ENCODE measurements around the gene RPL3.

The RPL3 gene

DNA sequence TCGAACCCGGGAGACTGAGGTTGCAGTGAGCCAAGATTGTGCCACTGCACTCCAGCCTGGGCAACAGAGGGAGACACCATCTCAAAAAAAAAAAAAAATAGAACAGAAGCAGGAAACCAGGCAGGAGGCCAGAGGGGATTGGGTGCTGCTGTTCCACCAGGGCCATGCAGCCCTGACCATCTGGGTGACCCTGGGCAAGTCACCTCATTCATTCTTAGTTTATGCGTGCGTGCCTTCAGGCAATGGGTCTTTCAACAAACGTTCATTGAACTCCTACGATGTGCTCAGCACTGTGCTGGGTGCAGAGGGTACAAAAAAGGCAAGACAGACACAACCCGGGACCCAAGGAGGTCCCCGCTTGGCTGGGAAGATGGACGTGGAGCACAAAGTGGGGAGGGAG, 18.3 kb downstream of the RPL3 start:
- no peak for DNase-seq (ENCODE audit: low read depth in 2 of 2, low spot score in 1 of 2)

DNA sequence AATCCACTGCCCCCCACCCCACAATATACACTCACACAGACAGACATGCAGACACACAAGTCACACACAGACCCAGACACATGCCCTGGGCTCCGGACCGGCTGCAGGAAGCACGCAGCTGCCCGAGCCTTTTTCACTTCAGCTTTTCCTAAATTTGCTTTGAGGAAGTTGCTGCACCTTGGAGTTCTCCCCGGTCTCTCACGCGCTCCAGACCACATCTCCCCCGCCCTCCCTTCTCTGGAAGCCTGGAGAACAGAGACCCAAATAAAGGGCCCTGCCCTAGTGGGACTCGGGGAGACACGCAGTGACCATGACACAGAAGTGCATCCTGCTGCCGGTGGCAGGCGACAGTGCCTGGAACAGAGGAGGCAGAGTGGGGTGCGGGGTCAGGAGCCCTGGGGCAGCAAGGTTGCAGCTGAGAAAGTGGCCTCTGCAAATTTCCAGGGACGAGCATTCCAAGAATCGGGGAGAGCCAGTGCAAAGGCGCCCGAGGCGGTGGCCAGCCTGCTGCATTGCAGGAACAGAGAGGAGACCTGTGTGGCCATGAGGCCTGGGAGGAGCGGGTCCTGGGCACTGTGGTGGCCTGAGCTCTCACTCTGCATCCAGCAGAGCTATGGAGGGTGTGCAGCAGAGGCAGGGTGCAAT, 19.1 kb downstream of the RPL3 start:
- no peak for DNase-seq (ENCODE audit: low read depth in 2 of 2, low spot score in 1 of 2)

DNA sequence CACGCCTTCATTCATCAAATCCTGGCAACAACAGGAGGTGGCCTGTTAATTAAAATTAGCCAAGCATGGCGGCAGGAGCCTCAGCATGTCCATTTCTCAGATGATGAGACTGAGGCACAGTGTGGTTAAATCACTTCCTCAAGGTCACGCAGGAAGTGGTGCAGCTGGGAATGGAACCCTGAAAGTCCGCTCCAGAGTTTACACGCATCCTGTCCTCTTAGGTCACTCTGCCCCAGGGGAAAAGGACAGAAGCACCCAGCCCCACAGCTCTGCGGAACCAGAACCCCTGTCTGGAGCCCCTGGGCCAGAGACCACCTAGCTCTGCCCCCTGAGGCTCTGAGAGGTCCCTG, 19.6 kb downstream of the RPL3 start:
- DNase-seq (ENCODE audit: low read depth in 2 of 2, low spot score in 1 of 2), result no peak

DNA sequence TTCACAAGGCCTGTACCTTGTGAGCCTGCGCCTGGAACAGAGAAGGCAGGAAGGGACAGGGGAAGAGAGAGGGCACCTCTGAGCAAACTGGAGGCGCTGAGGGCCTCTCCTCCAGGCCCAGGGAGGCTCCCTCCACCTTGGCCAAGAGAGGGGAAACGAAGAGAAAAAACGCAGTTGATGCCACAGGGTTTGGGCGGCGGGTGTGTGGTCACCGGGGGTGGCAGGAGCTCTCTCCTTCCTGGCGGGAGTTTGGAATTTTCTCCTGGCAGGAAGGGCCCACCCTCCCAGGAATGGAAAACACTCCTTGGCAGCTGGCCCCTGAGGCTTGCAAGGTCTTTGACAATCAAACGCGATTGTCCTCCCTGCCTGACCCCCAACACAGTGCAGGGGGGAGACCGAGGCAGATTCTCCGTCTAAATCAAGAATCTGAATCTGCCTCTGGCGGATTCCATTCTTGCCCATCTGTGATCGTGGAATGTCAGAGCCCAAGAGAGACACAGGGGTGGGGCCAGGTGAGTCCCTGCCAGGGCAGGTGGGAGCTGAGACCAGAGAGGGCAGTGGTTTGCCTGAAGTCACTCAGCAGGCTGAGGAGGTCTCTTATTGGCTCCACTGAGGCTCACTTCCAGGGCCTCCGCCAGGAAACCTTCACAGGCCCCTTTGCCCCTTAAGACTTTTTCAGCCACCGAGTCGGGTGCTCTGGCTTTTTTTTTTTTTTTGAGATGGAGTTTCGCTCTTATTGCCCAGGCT, 21.0 kb downstream of the RPL3 start:
- no peak for DNase-seq (ENCODE audit: low read depth in 2 of 2, low spot score in 1 of 2)

DNA sequence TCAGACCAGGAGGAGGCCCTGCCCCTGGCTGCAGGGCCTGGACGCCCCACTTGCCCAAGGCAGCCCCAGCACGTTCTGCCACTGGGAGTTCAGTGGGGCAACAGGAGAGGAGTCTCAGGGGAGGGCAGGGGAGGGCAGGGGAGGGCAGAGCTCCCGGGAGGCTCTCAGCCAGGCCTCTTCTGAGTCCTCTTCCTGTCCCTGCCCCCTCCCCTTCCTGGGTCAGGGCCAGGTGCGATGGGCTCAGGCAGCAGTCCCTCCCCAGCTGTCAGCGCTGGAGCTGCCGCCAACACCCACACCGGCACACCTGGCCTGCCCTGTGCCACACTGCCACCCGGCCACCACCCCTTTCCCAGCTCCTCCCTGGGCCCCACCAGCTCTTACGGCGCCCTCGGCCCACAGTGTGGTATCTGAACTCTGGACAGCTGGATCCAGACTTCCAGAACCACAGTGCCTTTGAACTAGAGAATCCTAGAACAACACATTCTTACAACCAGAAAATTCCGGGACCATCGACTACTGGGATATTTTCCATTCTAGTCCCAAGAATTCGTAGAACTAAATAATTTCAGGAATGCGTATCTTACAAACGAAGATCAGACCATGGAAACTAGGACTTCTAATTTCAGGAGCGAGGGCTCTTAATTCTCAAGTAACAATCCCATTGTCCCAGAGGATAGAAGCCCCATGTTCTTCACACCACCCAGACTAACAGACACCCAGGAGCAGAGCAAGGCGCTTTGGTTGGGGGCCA, 21.8 kb downstream of the RPL3 start:
- no peak for DNase-seq (ENCODE audit: low read depth in 2 of 2, low spot score in 1 of 2)

DNA sequence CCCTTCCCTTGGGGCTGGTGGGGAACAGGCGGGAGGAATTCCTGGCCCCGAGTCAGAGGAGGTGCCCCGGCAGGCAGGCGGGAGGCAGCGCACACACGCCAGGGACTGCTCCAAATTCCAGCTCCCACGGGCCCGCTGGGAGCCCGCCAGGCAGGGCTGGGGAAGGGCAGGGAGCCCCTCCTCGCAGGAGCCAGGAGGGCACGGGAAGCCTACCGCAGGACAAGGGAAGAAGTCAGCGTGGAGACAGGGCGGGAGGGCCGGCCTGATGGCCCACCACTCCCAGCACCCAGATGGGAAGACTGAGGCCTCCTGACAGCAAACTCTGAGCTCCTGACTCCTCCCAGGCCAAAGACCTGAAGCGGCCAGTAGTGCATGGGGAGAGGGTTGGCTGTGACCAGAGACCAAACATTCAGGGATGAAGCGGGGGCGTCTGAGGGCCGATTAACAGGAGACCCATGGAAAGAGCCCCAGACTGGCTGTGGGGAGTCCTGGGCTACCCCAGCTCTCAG, 22.4 kb downstream of the RPL3 start:
- no peak for DNase-seq (ENCODE audit: low read depth in 2 of 2, low spot score in 1 of 2)

DNA sequence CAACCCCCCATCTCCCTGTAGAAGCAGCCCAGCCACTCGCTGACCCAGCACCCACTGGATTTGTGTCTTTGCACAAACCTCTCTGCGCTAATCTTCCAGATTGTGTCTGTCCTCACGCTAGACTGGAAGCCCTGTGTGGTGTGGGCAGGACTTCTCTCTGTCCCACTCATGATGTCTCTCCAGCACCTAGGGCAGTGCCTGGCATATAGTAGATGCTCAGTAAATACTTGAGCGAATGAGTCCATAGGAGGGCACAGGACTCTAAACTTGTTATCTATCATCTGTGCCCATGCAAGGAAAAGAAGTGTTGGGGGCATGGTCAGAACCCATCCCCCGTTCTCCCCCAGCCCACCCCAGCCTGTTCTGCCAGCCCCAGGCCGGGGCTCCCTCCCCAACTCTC, 22.9 kb downstream of the RPL3 start:
- DNase-seq (ENCODE audit: low read depth in 2 of 2, low spot score in 1 of 2), result no peak

DNA sequence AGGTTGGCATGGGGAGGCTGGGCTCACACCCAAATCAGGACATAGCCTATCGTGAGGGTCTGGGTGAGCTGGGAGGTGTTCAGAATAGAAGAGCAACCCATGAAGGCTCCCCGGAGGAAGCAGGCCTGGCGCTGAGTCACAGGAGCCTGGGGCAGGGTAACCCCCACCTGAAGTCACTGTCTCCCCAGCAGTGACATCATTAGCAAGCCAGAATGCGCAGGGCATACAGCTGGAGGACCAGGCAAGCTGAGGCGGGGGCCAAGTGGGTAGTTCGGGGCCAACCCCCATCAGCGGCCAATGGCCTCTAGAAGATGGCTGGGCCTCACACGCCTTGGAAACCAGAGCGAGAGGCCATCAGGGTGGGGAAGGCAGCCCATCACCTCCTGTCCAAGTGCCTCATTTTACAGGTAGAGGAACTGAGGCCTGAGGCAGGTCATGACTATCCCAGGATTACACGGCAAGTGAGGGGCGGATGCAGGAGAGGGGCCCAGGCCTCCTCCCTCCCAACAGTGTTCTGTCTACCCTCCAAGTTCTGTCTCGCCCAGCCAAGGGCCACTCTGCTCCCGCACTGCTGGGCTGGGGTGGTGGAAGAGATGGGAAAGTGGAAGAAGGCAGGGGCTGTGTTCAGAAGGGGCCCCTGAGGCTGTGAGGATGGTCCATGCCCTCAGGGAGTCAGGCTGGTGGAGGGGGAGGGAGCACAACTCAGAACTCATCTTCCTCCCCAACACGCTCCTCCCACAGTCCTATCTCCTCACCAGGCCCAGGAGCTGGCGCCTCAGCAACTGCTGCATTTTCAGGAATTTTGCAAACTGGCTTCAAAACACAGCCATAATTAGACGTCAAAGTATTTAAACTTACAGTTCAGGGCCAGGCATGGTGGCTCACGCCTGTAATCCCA, 24.6 kb downstream of the RPL3 start:
- no peak for DNase-seq (ENCODE audit: low read depth in 2 of 2, low spot score in 1 of 2)

DNA sequence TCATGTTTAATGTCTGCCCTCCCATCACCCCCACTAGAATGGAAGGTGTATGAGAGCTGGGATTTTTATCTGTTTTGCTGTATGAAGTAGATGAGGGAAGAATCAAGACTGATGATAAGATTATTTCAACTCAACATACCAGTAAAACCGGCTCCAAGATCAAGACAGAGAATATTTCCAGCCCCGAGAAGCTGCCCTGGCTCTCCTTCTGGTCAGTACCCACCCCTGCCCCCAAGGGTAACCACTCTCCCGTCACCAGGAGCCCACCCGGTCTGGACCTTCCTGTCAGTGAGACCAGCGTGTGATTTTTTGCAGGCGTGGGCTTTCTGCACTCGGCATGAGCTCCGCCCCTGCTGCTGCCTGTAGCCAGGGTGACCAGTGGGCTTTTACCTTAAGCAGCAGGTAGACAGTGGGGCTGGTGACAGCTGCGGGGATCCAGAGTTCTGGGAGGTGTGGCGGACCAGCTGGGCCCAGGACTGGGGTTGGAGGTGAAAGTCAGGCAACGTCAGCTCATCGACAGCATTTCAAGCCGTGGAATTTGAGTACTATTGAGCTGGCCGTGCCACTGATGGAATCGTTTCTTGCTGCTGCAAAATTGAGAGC, 25.6 kb downstream of the RPL3 start:
- no peak for DNase-seq (ENCODE audit: low read depth in 2 of 2, low spot score in 1 of 2)

DNA sequence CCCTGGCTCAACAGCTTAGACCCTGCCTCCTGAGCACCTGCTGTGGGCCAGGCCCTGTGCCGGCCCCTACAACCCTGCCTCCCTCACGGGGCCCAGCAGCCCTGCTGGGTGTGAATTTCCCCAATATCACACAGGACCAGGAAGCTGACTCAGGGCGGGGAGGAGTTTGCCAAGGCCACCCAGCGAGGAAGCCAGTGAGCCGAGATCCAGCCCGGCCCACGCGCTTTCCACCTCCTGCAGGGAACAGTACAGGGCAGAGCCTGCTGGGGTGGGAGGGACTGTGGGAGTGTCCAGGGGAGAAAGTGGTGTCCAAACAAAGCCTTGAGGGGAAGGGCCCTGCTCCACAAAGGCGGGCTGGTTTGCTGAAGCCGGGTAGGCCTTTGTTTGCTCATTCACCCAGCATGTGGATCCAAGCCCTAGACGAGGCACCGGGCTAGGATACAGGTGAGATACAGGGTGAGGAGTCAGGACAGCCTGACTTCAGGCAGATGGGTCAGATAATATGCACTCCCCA, 26.8 kb downstream of the RPL3 start:
- DNase-seq (ENCODE audit: low read depth in 2 of 2, low spot score in 1 of 2), result no peak

DNA sequence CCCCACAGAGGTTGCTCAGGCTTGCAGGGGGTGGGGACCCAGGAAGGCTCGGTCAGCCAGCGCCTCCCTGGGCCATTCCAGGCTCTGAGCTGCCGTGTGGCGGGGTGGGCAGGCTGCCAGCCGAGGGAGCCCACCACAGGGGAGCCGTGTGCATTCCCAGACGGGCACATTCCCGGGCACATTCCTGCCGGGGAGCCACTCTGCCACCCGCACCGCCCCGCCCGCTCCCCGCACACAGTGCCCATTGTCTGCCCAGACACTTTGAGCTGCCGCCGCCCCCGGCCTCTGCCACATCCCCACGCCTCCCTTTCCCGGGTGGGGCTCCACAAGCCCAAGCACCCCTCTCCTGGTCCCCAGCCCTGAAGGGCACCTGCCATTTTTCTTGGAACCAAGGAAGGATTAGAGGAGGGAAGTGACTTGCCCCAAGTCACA, 27.4 kb downstream of the RPL3 start:
- no peak for DNase-seq (ENCODE audit: low read depth in 2 of 2, low spot score in 1 of 2)

DNA sequence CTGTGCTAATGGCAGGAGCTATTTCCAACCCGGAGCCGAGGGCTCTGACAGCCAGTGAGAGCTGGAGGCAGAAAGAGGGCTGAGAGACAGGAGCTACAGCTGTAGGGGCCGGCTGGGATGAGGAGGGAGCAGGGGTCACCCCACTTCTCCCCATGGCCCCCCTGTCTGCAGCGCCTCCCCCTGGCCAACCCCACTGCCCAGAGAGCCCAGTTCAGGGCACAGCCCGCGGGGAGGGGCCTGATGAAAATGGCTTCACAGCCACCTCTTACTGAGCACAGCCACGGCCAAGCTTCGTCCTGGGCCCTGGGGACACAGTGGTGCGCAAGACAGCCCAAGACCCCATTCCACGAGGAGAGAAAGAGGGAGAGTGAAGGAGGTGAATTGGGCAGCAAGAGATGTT, 27.9 kb downstream of the RPL3 start:
- no peak for DNase-seq (ENCODE audit: low read depth in 2 of 2, low spot score in 1 of 2)

DNA sequence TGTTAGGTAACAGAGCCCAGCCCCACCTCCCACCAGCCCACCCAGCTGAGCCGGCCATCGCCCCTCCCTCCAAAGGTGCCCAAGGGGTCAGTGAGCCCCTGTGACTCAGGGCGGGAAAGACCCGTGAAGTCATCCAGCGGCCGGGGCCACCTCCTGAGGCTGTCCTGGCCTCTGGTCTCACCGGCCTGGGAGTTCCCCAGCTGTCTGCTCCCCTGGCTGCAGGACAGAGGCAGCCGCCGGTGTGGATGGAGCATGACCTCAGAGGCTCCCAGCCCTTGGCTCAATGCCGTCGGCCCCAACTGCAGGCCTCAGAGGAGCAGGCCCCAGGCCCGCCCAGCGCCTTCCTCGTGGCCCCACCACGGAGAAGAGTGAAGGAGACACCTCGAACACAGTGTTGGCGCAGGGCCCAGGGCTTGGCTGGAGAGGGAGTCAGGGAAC, 28.7 kb downstream of the RPL3 start:
- DNase-seq (ENCODE audit: low read depth in 2 of 2, low spot score in 1 of 2), result no peak

DNA sequence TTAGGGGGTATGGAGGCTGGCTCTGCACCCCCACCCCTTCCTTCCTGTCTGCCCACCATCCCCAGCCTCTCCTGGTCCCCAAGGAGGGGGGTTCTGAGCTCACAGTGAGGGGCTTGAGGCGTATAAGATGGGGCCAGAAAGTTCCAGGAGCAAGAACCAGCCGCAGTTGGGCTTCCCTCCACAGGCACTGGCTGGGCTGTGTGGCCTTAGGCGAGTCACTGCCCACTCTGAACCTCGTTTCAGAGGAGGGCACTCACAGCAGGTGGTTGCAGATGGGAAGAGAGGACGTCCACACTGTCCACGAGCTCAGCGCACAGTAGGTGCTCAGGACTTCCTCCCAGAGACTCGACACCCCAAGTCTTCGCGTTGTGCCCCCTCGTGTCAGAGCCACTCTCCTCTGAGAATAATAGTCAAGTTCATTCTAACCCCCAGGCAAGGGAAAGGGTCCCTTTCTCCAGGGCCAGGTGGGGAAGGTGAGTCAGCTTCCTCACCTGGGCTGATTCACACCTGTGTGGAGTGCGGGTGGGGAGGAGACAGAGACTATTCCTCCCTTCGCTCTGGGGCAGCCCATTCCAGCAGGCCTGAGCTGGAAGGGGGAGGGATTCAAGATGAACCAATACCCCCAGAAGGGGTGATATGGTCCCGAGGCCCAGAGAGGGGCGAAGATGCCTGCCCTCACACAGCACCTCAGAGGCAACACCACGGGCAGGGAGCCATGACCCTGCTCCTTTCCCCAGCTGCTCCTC, 29.3 kb downstream of the RPL3 start:
- DNase-seq (ENCODE audit: low read depth in 2 of 2, low spot score in 1 of 2), result no peak

DNA sequence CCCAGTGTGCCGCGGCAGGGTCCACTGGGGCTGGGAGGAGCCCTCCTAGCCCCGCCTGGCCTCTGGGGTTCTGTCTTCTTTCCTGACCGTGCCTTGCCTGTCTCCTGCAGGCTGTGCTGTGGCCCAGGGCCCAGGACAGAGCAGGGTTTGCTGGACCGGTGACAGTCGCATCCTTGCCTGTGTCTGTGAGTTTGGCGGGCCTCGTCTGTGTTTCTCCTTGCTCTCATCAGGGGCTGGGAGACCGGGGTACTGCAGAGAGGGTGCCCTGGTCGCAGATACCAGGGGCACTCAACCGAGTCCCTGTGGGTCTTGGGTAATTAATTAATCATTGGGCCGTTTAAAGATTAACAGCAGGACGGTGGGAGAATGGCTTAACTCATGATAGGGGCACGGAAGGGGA, 29.9 kb downstream of the RPL3 start:
- DNase-seq (ENCODE audit: low read depth in 2 of 2, low spot score in 1 of 2), result no peak

DNA sequence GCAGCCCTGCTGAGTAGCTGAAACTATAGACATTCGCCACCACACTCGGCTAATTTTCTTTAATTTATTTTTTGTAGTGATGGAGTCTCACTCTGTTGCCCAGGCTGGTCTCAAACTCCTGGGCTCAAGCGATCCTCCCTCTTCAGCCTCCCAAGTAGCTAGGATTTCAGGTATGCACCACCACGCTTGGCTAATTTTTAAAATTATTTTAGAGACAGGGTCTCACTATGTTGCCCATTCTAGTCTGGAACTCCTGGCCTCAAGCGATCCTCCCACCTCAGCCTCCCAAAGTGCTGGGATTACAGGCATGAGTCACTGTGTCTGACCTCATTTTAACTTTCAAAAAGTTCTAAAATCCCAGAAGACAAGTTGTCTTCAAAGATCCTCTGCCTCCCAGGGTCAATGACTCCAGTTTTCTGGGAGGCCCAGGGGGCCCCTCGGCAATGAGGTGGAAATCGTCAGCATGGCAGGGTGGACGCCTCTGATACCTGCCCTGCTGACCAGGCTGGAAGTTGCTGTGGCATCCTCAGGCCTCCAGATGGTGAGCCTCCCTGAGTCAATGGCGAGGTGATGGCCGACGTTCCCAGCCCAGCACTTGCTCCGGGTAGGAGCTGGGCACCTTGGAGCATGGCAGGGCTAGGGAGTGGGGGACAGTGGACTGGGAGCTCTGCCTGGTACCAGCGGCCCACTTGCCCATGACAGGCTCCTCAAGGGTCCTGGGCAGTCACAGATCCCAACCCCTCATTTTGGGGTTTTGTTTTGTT, 31.1 kb downstream of the RPL3 start:
- no peak for DNase-seq (ENCODE audit: low read depth in 2 of 2, low spot score in 1 of 2)

DNA sequence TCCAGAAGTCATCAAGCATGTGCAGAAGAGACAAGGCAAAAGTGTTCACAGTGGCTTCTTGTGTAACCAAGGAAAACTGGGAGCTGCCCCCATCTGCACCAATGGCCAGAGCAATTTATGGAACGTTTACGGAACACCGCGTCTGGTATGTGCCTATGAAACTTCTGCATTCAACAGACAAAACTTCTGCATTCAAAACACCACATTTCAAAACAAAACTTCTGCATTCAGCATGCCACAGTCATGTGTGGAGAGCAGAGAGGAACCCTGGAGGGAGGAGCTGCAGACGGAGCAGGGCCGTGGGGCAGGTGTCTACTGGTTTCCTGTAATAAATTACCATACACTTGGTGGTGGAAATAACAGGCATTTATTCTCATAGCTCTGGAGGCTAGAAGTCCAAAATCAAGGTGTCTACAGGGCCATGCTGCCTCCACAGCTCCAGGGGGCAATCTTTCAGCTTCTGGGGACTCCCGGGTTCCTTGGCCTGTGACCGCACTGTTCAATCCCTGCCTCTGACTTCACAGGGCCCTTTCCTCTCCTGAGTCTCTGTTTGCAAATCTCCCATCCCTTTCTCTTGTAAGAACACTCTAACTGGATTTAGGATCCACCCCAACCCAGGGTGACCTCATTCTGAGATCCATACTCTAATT, 32.2 kb downstream of the RPL3 start:
- no peak for DNase-seq (ENCODE audit: low read depth in 2 of 2, low spot score in 1 of 2)

DNA sequence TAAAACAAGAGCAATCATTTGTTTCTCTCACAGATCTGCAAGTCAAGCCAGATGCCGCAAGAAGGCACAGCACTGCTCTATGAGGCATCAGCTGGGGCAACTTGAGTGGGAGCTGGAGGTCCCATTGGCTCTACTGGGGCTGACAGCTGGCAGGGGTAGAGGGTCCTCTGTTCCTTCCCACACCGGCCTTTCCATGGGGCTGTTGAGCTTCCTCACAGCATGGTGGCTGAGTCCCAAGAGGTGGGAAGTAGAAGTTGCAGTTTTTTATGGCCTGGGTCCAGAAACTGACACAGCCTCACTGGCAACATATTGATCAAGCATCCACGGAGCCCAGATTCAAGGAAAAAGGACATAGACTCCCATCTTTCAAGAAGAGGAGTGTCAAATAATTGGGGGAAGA, 34.4 kb downstream of the RPL3 start:
- no peak for DNase-seq (ENCODE audit: low read depth in 2 of 2, low spot score in 1 of 2)
